Measurements from ENCODE around the gene TBC1D2B.

DNA sequence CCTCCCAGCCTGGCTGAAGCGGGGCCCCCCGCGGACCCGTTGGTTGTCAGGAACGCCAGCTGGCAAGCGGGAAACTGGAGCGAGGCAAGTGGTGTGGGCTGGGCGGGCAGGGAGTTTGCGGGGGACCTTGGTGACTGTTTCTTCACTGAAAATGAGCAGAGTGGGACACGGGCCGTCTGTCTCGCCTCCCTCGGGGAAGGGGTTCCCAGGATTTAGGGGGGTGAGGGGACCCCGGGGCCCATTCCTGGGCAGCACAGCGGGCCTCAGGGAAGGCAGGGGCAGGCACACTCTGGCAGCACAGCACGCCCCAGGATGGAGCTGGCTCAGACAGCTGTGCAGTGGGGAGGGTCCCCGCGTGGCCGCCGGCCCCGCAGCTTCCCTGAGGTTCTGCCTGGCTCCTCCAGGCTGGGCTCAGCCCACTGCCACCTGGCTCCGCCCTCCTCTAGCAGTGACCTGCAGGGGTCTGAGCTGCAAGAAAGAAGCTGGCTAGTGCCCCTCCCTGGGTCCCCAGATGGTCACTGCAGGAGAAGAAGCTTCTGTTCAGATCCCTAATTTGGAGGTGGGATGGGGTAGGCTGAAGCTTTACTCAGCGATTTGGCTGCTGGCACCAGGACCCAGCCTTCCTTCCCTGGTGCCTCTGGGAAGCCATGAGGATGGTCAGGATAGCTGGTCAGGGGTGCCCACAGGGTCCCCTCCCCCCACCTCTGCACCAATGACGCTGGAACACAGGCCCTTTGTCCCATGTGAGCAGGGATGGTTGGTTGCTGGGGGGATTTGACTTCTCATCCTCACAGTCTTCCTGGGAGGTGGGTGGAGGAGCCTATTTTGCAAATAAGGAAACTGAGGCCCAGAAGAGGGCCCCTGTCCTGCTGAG lies 90.4 kb downstream of the TBC1D2B start:
- TF ChIP-seq POLR2A (IDR thresholded peaks at IDR 0.05) = no peak
- TF ChIP-seq, protein P1, sequence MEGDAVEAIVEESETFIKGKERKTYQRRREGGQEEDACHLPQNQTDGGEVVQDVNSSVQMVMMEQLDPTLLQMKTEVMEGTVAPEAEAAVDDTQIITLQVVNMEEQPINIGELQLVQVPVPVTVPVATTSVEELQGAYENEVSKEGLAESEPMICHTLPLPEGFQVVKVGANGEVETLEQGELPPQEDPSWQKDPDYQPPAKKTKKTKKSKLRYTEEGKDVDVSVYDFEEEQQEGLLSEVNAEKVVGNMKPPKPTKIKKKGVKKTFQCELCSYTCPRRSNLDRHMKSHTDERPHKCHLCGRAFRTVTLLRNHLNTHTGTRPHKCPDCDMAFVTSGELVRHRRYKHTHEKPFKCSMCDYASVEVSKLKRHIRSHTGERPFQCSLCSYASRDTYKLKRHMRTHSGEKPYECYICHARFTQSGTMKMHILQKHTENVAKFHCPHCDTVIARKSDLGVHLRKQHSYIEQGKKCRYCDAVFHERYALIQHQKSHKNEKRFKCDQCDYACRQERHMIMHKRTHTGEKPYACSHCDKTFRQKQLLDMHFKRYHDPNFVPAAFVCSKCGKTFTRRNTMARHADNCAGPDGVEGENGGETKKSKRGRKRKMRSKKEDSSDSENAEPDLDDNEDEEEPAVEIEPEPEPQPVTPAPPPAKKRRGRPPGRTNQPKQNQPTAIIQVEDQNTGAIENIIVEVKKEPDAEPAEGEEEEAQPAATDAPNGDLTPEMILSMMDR (IDR thresholded peaks at IDR 0.05) = no peak
